Neural progenitor cell (in vitro differentiated cells): ENCODE data around the gene SEC61A1. TPM values are rescaled to one million over a fixed set of nuclear protein-coding genes. Genes with fewer than 3 reads are reported as not detected.

Source experiments
- DNase-seq: peaks from one replicate; pipeline ENCODE4 v3.0.0-alpha.2; 2016; ENCODE audit warnings: low spot score
- H2AFZ ChIP-seq: fragments of 200-600 bp; sonication (generic); replicated peaks from 2 replicates; pipeline ENCODE4 v1.6.1; 2016; ENCODE audit warnings: antibody characterized with exemption
- H3F3A ChIP-seq: fragments of 200-600 bp; sonication (generic); 2 replicates; pipeline ENCODE4 v1.6.1; 2016; ENCODE audit warnings: antibody characterized with exemption, low read depth
- H3K27ac ChIP-seq: fragments of 200-600 bp; sonication (generic); 2 replicates; pipeline ENCODE4 v1.5.1; 2016; ENCODE audit warnings: mild to moderate bottlenecking
- H3K27me3 ChIP-seq: fragments of 200-600 bp; sonication (generic); 2 replicates; pipeline ENCODE4 v1.6.1; 2016; ENCODE audit warnings: mild to moderate bottlenecking, moderate library complexity
- H3K36me3 ChIP-seq: fragments of 200-600 bp; sonication (generic); 2 replicates; pipeline ENCODE4 v1.5.1; 2016
- H3K4me1 ChIP-seq: fragments of 200-600 bp; sonication (generic); 2 replicates; pipeline ENCODE4 v1.6.1; 2016; ENCODE audit warnings: mixed run types
- H3K4me2 ChIP-seq: fragments of 200-600 bp; sonication (generic); 2 replicates; pipeline ENCODE4 v1.6.1; 2016
- H3K4me3 ChIP-seq: fragments of 200-600 bp; sonication (generic); 2 replicates; pipeline ENCODE4 v1.5.1; 2016
- H3K79me2 ChIP-seq: fragments of 200-600 bp; sonication (generic); 2 replicates; pipeline ENCODE4 v1.6.1; 2016; ENCODE audit warnings: low read depth
- H3K9ac ChIP-seq: fragments of 200-600 bp; sonication (generic); 2 replicates; pipeline ENCODE4 v1.6.1; 2016
- H3K9me3 ChIP-seq: fragments of 200-600 bp; sonication (generic); 2 replicates; pipeline ENCODE4 v1.5.1; 2016; ENCODE audit warnings: low read depth
- H4K20me1 ChIP-seq: fragments of 200-600 bp; sonication (generic); 2 replicates; pipeline ENCODE4 v1.6.1; 2016; ENCODE audit warnings: low read depth
- H3K27ac Mint-ChIP-seq: 3 replicates; pipeline ENCODE4 v1.8.0; 2021; ENCODE audit warnings: mixed read lengths
- H3K27me3 Mint-ChIP-seq: 2 replicates; pipeline ENCODE4 v1.8.0; 2022; ENCODE audit warnings: low read depth, mild to moderate bottlenecking, inconsistent platforms, moderate library complexity, mixed read lengths; ENCODE audit not compliant: insufficient read depth
- H3K36me3 Mint-ChIP-seq: 3 replicates; pipeline ENCODE4 v1.8.0; 2021; ENCODE audit warnings: mixed read lengths
- H3K4me1 Mint-ChIP-seq: 3 replicates; pipeline ENCODE4 v1.8.0; 2021; ENCODE audit warnings: mixed read lengths
- H3K4me3 Mint-ChIP-seq: 3 replicates; pipeline ENCODE4 v1.8.0; 2021; ENCODE audit warnings: mild to moderate bottlenecking, moderate library complexity, mixed read lengths
- H3K9me3 Mint-ChIP-seq: 3 replicates; pipeline ENCODE4 v1.8.0; 2020; ENCODE audit warnings: mixed read lengths
- EZH2 ChIP-seq: fragments of 200-600 bp; sonication (generic); IDR thresholded peaks from 2 replicates; pipeline ENCODE4 v1.6.1; 2017; ENCODE audit warnings: antibody characterized with exemption, mild to moderate bottlenecking, moderate library complexity
- EZH2phosphoT487 ChIP-seq: fragments of 200-600 bp; sonication (generic); IDR thresholded peaks from 2 replicates; pipeline ENCODE4 v1.6.1; 2017; ENCODE audit warnings: antibody characterized with exemption
- total RNA-seq: library from RNA; depleted of rRNA; stranded (reverse); fragments of >200 nt; gene quantifications from 2 replicates; pipeline ENCODE4 v1.2.3, GENCODE V29; 2015; ENCODE audit warnings: low replicate concordance
- TF ChIP-seq, protein P1 (sequence below): fragments of 200-600 bp; sonication (generic); IDR thresholded peaks from 2 replicates; pipeline ENCODE4 v1.5.1; 2017; ENCODE audit warnings: antibody characterized with exemption, mild to moderate bottlenecking

Gene SEC61A1
- total RNA-seq, 1 donor from 2014 or later: 79.1 TPM

DNA sequence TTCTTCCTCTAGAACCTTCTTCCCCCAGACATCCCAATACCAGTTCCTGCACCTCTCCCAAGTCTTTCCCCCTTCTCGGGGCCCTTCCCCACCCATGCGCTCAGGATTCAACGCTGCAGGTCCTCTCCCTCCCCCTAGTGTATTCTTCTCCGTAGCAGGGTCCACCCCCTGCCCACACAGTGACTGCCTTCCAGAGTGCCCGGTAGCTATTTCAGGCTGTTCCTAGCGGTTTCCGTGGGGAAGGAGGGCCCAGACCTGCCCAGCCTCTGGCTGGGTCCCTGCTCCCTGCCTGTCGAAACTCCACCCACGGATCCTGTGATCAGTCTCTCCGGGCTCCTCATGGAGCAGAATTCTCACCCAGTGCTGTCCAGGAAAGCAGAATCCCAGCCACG is 45.2 kb upstream of the SEC61A1 start:
- H3K9me3 ChIP-seq: no peaks in the 10 kb centered on the region
- no peak overlapping the region for H3K4me3 ChIP-seq
- H3K27me3 ChIP-seq: no peaks in the 10 kb centered on the region
- no peaks in the 10 kb centered on the region for H4K20me1 ChIP-seq
- Mint-ChIP-seq H3K4me3 (no peak overlapping the region), H3K27me3 (peaks cover 11% of the 10 kb centered on the region), H3K27ac (no peak overlapping the region), H3K36me3 (no peaks in the 10 kb centered on the region), H3K9me3 (no peaks in the 10 kb centered on the region), H3K4me1 (peaks cover 15% of the 10 kb centered on the region)
- no peaks in the 10 kb centered on the region for H3K36me3 ChIP-seq
- no peaks in the 10 kb centered on the region for H3K79me2 ChIP-seq
- H3F3A ChIP-seq: peaks cover 9% of the 10 kb centered on the region
- H3K27ac ChIP-seq: no peak overlapping the region
- H3K4me2 ChIP-seq: no peak overlapping the region
- TF ChIP-seq, protein P1, sequence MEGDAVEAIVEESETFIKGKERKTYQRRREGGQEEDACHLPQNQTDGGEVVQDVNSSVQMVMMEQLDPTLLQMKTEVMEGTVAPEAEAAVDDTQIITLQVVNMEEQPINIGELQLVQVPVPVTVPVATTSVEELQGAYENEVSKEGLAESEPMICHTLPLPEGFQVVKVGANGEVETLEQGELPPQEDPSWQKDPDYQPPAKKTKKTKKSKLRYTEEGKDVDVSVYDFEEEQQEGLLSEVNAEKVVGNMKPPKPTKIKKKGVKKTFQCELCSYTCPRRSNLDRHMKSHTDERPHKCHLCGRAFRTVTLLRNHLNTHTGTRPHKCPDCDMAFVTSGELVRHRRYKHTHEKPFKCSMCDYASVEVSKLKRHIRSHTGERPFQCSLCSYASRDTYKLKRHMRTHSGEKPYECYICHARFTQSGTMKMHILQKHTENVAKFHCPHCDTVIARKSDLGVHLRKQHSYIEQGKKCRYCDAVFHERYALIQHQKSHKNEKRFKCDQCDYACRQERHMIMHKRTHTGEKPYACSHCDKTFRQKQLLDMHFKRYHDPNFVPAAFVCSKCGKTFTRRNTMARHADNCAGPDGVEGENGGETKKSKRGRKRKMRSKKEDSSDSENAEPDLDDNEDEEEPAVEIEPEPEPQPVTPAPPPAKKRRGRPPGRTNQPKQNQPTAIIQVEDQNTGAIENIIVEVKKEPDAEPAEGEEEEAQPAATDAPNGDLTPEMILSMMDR: no peak
- no peak for TF ChIP-seq EZH2phosphoT487
- TF ChIP-seq EZH2: no peak
- H2AFZ ChIP-seq: peak overlapping the region; percentile 66
- H3K4me1 ChIP-seq: peaks cover 22% of the 10 kb centered on the region
- H3K9ac ChIP-seq: no peak overlapping the region
- peak; percentile 12 for DNase-seq

DNA sequence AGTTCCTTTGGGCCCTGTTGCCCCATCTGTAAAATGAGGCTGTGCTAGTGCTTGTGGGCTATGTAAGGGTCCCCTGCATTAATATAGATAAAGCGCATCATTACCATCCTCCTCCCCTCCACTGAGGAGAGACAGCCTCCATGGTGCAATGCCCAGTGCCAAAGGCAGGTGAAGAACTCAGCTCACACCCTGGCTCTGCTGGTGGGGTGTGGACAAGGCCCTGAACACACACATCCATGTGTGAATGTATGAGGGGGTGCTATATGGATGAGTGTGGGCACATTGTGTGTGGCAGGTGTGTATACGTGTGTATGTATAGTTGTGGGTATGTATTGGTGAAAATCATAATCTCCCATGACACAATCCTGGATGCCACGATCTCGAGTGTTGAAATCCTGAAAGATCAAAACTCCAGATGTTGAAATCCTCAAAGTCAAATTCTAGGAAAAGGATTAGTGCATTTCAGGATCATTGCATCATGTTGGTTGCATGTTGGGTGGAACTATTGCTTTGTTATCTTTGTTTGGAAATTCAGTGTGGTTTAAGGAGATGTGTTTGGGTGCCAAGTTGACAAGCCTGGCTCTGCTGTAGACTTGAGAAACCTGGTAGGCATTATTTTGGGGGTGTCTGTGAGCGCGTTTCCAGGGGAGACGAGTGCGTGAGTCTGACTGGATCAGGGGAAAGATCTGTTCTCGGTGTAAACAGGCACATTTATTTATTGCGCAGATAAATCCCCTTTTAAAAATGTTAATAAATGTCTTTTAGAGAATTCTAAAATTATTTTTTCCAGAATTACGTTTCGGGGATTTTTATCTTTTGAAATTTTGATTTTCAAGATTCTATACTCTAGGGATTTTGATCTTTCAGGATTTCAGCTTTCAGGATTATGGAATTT is 42.0 kb upstream of the SEC61A1 start:
- H3K79me2 ChIP-seq: no peaks in the 10 kb centered on the region
- H3K27me3 Mint-ChIP-seq: peaks cover 6% of the 10 kb centered on the region
- H3K4me2 ChIP-seq: no peak overlapping the region
- H3K36me3 ChIP-seq: no peaks in the 10 kb centered on the region
- H3K4me3 Mint-ChIP-seq: no peak overlapping the region
- H3K9me3 Mint-ChIP-seq: no peaks in the 10 kb centered on the region
- no peaks in the 10 kb centered on the region for H3K36me3 Mint-ChIP-seq
- H4K20me1 ChIP-seq: no peaks in the 10 kb centered on the region
- TF ChIP-seq EZH2phosphoT487: no peak
- TF ChIP-seq, protein P1: no peak
- TF ChIP-seq EZH2: no peak
- no peak for DNase-seq
- H2AFZ ChIP-seq: no peak overlapping the region
- no peaks in the 10 kb centered on the region for H3K9me3 ChIP-seq
- no peak overlapping the region for H3K27ac ChIP-seq
- peaks cover 22% of the 10 kb centered on the region for H3K4me1 ChIP-seq
- H3K27me3 ChIP-seq: no peaks in the 10 kb centered on the region
- peaks cover 9% of the 10 kb centered on the region for H3F3A ChIP-seq
- H3K9ac ChIP-seq: no peak overlapping the region
- no peak overlapping the region for H3K4me3 ChIP-seq
- peaks cover 15% of the 10 kb centered on the region for H3K4me1 Mint-ChIP-seq
- H3K27ac Mint-ChIP-seq: no peak overlapping the region

DNA sequence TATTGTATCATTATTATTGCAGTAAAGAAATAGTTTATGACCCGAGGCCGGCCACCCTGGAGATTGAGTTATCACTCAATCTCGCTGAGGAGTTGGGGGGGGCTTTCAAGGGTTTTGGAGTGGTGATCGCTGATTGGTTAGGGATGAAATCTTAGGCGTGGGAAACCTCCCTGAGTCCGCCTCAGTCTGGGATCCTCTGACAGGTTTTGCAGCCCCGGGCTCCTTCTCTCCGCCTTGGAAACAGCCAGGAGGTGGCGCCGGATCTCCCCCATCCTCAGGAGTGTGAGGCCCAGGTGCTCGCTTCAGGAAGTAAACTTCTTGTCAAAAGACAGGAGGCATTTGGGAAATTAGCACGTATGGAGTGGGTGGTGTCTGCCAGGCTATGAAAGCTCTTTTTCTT is 41.1 kb upstream of the SEC61A1 start:
- Histone ChIP-seq H3K9ac (no peak overlapping the region), H3K27ac (no peak overlapping the region), H3K4me3 (no peak overlapping the region), H3K4me2 (peak overlapping the region; percentile 40), H2AFZ (peak overlapping the region; percentile 32), H3K79me2 (no peaks in the 10 kb centered on the region), H3K9me3 (no peaks in the 10 kb centered on the region), H3K36me3 (no peaks in the 10 kb centered on the region), H3K4me1 (peaks cover 14% of the 10 kb centered on the region), H3F3A (peaks cover 1% of the 10 kb centered on the region), H3K27me3 (no peaks in the 10 kb centered on the region), H4K20me1 (no peaks in the 10 kb centered on the region)
- peaks cover 5% of the 10 kb centered on the region for H3K9me3 Mint-ChIP-seq
- H3K27me3 Mint-ChIP-seq: peaks cover 2% of the 10 kb centered on the region
- H3K27ac Mint-ChIP-seq: no peak overlapping the region
- peak; percentile 85 for DNase-seq
- TF ChIP-seq, protein P1: peak; percentile 75
- TF ChIP-seq EZH2: no peak
- TF ChIP-seq EZH2phosphoT487: no peak
- H3K4me3 Mint-ChIP-seq: no peak overlapping the region
- no peaks in the 10 kb centered on the region for H3K36me3 Mint-ChIP-seq
- peaks cover 9% of the 10 kb centered on the region for H3K4me1 Mint-ChIP-seq
